Activated T-cell treated with anti-CD3 and anti-CD28 coated beads, Interleukin-2, amount 50 U/mL, for 24 hours (primary cell): ENCODE results near the gene TBC1D16.

Experiments used
- DNase-seq: peaks from one replicate; pipeline ENCODE4 v3.0.0-alpha.2; 2020
- H3K27ac Mint-ChIP-seq: 2 replicates; pipeline ENCODE4 v1.8.0; 2020; ENCODE audit warnings: mild to moderate bottlenecking, mixed read lengths
- H3K27me3 Mint-ChIP-seq: 2 replicates; pipeline ENCODE4 v1.8.0; 2020; ENCODE audit warnings: mixed read lengths
- H3K36me3 Mint-ChIP-seq: 2 replicates; pipeline ENCODE4 v1.8.0; 2020; ENCODE audit warnings: low read depth, mixed read lengths
- H3K4me1 Mint-ChIP-seq: 2 replicates; pipeline ENCODE4 v1.8.0; 2020; ENCODE audit warnings: low read depth, mixed read lengths
- H3K4me3 Mint-ChIP-seq: 2 replicates; pipeline ENCODE4 v1.8.0; 2020; ENCODE audit warnings: mild to moderate bottlenecking, moderate library complexity, mixed read lengths
- H3K9me3 Mint-ChIP-seq: 2 replicates; pipeline ENCODE4 v1.8.0; 2020; ENCODE audit warnings: mixed read lengths

TBC1D16 gene

GRCh38 chr17:79892457-79893241, 143.0 kb downstream of the TBC1D16 start:
- Mint-ChIP-seq H3K4me1 (no peaks in the 10 kb centered on the region), H3K4me3 (no peak overlapping the region), H3K27ac (no peak overlapping the region), H3K9me3 (no peaks in the 10 kb centered on the region), H3K36me3 (no peaks in the 10 kb centered on the region), H3K27me3 (peaks cover 50% of the 10 kb centered on the region)
- DNase-seq, result no peak

GRCh38 chr17:79891113-79891730, 144.4 kb downstream of the TBC1D16 start:
- Mint-ChIP-seq H3K9me3 (no peaks in the 10 kb centered on the region), H3K4me1 (no peaks in the 10 kb centered on the region), H3K4me3 (no peak overlapping the region), H3K27me3 (peaks cover 55% of the 10 kb centered on the region), H3K36me3 (no peaks in the 10 kb centered on the region), H3K27ac (no peak overlapping the region)
- DNase-seq, result no peak

DNA sequence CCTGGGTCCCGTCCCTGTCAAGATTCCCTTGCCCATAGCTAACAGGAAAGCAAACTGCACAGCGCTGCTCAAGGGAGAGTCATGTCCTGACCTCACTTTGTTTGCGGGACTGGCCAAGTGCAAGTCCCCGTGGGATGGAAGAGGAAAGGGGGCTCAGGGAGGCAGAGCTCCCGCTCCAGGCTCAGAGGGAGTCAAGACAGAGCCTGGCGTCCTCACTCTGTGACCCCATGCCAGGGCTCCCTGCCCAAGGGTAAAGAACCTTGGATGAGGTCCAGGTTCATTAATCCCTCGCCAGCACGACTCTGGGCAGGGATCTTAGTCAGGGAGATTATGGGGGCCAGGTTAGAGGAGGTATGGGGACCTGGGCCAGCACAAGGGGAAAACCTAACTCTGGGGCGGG, 145.0 kb downstream of the TBC1D16 start:
- Mint-ChIP-seq H3K4me1 (no peaks in the 10 kb centered on the region), H3K9me3 (no peaks in the 10 kb centered on the region), H3K36me3 (no peaks in the 10 kb centered on the region), H3K27ac (no peak overlapping the region), H3K4me3 (no peak overlapping the region), H3K27me3 (peaks cover 56% of the 10 kb centered on the region)
- no peak for DNase-seq

DNA sequence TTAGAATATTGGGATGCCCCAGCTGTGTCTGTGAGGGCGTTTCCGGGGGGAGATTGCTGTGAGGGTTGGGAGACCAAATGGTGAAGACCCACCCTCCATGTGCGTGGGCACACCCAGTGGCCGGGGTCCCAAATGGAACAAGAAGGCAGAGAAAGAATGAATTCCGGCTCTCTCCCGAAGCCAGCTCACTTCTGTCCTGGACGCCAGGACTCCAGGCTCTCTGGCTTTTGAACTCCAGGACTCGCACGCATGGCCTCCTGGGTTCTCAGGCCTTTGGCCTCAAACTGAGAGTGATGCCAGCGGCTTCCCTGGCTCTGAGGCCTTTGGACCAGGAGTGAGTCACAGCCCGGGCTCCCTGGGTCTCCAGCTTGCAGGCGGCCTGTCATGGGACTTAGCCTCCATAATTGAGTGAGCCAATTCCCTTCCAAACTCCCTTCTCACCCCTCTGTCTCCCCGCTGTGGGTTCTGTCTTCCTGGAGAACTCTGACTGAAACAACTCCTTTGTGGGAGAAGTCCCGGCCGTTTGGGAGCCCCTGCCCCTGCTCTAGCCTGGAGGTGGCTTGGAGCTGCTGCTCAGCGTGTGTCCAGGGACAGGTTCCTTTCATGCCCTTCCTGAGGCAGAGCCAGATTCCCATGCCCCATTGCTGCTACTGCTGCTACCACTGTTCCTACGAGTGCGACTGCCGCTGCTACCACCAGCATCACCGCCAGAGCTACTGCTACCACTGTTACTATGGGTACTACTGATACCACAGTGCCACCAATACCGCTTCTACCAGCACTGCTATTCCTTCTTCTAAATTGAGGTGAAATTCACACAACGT, 146.6 kb downstream of the TBC1D16 start:
- no peak overlapping the region for H3K4me3 Mint-ChIP-seq
- no peak overlapping the region for H3K27ac Mint-ChIP-seq
- H3K36me3 Mint-ChIP-seq, result no peaks in the 10 kb centered on the region
- DNase-seq, result no peak
- H3K4me1 Mint-ChIP-seq, result no peaks in the 10 kb centered on the region
- H3K9me3 Mint-ChIP-seq, result no peaks in the 10 kb centered on the region
- peaks cover 56% of the 10 kb centered on the region for H3K27me3 Mint-ChIP-seq

DNA sequence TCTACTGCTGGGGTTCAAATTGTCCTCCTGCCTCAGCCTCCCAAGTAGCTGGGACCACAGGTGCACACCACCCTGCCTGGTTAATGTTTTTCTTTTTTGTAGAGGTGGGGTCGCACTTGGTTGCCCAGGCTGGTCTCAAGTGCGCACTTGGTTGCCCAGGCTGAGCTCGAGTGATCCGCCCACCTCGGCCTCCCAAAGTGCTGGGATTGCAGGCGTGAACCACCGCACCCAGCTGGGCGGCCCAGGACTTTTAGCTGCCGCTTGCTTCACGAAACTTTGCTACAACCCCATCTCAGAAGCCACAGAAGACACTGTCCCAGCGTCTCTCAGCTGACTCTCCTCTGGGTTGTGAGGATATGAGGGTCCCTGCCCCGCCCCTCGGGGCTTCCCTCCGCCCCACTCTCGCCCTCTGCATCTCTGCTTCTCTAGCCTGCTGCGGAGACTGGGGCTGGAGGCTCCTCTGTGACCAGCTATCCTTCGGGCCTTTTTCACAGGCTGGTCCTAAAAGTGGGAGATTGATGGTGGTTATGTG, 147.6 kb downstream of the TBC1D16 start:
- no peak for DNase-seq
- no peak overlapping the region for H3K4me3 Mint-ChIP-seq
- H3K27me3 Mint-ChIP-seq, result peaks cover 66% of the 10 kb centered on the region
- H3K9me3 Mint-ChIP-seq, result no peaks in the 10 kb centered on the region
- H3K27ac Mint-ChIP-seq, result no peak overlapping the region
- no peaks in the 10 kb centered on the region for H3K4me1 Mint-ChIP-seq
- H3K36me3 Mint-ChIP-seq, result no peaks in the 10 kb centered on the region

DNA sequence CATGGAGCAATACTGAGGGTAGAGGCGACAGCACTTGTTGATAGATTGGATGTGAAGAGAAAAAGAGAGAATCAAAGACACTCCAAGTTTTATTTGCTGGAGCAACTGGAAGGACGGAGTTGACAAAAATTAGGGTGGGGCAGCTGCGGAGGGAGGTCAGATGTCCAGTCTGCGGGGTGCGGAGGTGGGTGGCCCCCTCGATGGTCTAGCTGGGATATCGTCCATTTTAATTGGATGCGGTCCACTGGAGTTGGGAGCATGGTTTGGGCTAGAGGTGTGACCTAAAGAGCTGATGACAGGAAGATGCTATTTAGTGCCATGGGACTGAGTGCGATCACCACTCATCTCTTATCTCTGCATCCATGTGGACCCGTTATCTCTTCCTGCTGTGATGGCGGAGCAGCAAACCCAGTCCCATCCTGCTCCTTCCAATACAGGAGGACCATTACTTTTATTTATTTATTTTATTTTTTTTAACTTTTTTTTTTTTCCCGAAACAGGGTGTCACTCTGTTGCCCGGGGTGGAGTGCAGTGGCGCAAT, 148.2 kb downstream of the TBC1D16 start:
- Mint-ChIP-seq H3K9me3 (no peaks in the 10 kb centered on the region), H3K4me1 (no peaks in the 10 kb centered on the region), H3K27me3 (peaks cover 62% of the 10 kb centered on the region), H3K36me3 (no peaks in the 10 kb centered on the region), H3K4me3 (no peak overlapping the region), H3K27ac (no peak overlapping the region)
- DNase-seq, result no peak

- DNase-seq, result no peak
- Mint-ChIP-seq H3K4me3 (no peak overlapping the region), H3K36me3 (no peaks in the 10 kb centered on the region), H3K9me3 (no peaks in the 10 kb centered on the region), H3K27ac (no peak overlapping the region), H3K4me1 (no peaks in the 10 kb centered on the region), H3K27me3 (peaks cover 36% of the 10 kb centered on the region)
Measured at GRCh38 chr17:79883202-79883601, 152.5 kb downstream of the TBC1D16 start.
